C1 segment of cervical spinal cord (tissue), 14 donors: ENCODE data around the gene SNRNP70.

Experiments used
- DNase-seq, 14 donors: peaks; one replicate each; lab custom pipeline; 2025; lab: John Stamatoyannopoulos, UW

The SNRNP70 gene

DNA sequence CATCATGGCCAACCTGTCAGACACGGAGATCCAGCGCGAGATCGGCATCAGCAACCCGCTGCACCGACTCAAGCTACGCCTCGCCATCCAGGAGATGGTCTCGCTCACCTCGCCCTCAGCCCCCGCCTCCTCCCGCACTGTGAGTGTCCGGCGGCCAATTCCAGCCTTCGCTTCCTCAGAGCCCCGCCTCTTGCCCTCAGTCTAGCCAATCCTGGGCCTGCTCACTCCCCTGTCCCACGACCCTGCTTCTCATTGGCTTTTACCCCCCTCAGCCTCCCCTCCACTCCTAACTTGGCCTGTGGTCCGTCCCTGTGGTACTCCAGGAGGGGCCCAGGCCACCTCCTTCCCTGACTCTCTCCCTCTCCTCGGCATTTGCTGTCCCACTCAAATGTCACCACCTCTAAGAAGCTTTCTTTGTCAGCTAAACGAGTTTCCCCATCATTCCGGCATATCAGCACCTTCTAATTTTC, 57.6 kb downstream of the SNRNP70 start:
- DNase-seq, result peak; percentile 40 to 92 (median 80)

- DNase-seq, result peak in 13 of 14 donors; percentile 48 to 91 (median 76)
Observed at GRCh38 chr19:49145573-49146407, 60.5 kb downstream of the SNRNP70 start.

- DNase-seq, result peak in 3 of 14 donors; percentile 46 to 70 (median 69)
Observed at GRCh38 chr19:49146408-49146770, 61.1 kb downstream of the SNRNP70 start.

DNA sequence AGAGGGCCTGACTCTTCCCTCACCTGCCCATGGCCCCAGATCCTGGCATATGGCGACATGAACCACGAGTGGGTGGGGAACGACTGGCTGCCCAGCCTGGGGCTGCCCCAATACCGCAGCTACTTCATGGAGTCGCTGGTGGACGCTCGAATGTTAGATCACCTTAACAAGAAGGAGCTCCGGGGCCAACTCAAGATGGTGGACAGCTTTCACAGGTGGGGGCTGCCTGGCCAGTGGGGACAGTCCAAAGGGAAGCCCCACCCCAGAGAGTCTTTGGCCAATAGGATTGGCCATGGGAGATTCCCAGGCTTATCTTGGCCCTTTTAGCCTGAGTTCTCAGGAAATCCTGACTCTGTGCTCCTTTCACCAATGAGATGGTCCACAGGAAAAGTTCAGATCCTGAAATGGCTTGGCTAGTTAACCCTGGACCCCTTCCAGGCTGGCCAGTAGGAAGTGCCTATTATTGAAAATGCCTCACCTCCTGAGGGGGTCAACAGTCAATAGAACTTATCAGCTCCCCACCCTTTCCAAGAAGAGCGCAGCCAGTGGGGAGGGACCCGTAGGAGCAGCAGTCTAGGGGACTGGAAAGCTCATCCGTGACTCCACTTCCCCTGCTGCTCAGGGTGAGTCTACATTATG, 62.9 kb downstream of the SNRNP70 start:
- no peak for DNase-seq

DNA sequence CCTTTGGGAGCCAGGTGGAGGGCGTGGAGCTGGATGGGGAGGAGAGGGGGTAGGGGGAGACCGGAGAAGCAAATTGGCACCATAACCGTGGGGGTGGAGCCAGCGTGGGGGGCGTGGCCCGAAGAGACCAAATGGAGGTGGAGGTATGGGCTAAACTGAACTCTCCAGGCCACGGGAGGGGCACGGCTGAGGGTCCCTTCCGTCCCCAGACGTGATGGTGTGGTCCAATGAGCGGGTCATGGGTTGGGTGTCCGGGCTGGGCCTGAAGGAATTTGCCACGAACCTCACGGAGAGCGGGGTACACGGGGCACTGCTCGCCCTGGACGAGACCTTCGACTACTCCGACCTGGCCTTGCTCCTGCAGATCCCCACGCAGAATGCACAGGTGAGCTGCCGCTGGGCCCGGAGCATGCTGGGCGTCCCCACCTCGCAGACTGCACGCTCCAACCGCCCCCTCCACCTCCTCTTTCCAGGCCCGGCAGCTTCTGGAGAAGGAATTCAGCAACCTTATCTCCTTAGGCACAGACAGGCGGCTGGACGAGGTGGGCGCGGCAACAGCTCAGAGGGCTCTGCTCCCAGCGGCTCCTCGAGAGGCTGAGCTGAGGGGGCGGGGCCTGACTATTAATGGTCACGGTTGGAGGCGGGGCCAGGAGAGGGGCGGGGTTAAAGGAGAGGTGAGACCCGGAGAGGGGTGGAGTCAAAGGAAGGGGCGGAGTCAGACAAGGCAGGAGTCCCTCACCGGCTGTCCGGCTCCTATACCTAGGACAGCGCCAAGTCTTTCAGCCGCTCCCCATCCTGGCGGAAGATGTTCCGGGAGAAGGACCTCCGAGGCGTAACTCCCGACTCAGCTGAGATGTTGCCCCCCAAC, 63.8 kb downstream of the SNRNP70 start:
- DNase-seq, result peak in 13 of 14 donors; percentile 26 to 95 (median 75)

- peak in 11 of 14 donors; percentile 42 to 83 (median 75) for DNase-seq
Observed at GRCh38 chr19:49149652-49150105, 64.4 kb downstream of the SNRNP70 start.

- peak; percentile 23 to 95 (median 88) for DNase-seq
Observed at GRCh38 chr19:49150106-49150943, 65.1 kb downstream of the SNRNP70 start.

DNA sequence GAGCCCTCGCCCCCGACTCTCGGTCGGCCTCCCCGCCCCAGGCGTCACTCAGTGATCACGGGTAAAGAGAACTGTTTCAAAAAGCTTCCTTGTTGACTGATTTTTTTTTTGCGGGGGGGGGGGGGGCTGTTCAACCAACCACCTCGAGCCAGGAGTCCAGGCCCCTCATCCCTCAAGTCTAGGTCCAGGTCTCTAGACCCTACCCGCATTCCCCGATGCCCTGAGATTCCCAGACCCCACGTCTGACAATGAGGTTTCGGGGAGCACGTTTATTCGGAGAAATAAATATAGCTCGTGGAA, 65.6 kb downstream of the SNRNP70 start:
- DNase-seq, result no peak

- peak in 8 of 14 donors; percentile 14 to 61 (median 26) for DNase-seq
Observed at GRCh38 chr19:49151267-49152118, 66.2 kb downstream of the SNRNP70 start.

- no peak for DNase-seq
Observed at GRCh38 chr19:49152119-49152550, 66.9 kb downstream of the SNRNP70 start.

- no peak for DNase-seq
Observed at GRCh38 chr19:49153167-49153809, 68.0 kb downstream of the SNRNP70 start.

- DNase-seq, result no peak
Observed at GRCh38 chr19:49154279-49154678, 69.0 kb downstream of the SNRNP70 start.

GRCh38 chr19:49155005-49155819, 70.0 kb downstream of the SNRNP70 start, which contains the start of gene HRC:
TSS of gene HRC (minus strand) at chr19:49155396. CDS start at chr19:49155237, 159 bp downstream.
- DNase-seq, result no peak

- DNase-seq, result no peak
Observed at GRCh38 chr19:49155820-49156346, 70.6 kb downstream of the SNRNP70 start.

GRCh38 chr19:49157445-49158224, 72.4 kb downstream of the SNRNP70 start, which contains the start of gene TRPM4:
TSS of gene TRPM4 (plus strand) at chr19:49157792. CDS start at chr19:49157867, 75 bp downstream.
- peak in 13 of 14 donors; percentile 11 to 73 (median 47) for DNase-seq
